Immature natural killer cell (primary cell): Measurements from ENCODE around the gene IFNL1. TPM values are rescaled to one million over a fixed set of nuclear protein-coding genes. Genes with fewer than 3 reads are reported as not detected.
"Not testable (repeated sequence)": the region's sequence is repeated elsewhere in the genome, so short reads cannot be mapped to it uniquely, and the experiment has no call there.

Experiments
- DNase-seq, 3 donors: peaks; one replicate each; pipeline ENCODE4 v3.0.0; 2022; ENCODE audit warnings: mixed read lengths in 1 of 3
- H3K27ac Mint-ChIP-seq, 6 donors: one replicate each; pipeline ENCODE4 v1.8.0; 2020; ENCODE audit warnings: mixed read lengths in 6 of 6, mild to moderate bottlenecking in 5 of 6, inconsistent platforms in 4 of 6, moderate library complexity in 3 of 6
- H3K27me3 Mint-ChIP-seq, 3 donors: one replicate each; pipeline ENCODE4 v1.8.0; 2020 to 2021; ENCODE audit warnings: low read depth in 3 of 3, mild to moderate bottlenecking in 3 of 3, mixed read lengths in 3 of 3, moderate library complexity in 3 of 3, inconsistent platforms in 1 of 3
- H3K36me3 Mint-ChIP-seq, 3 donors: one replicate each; pipeline ENCODE4 v1.8.0; 2020; ENCODE audit warnings: mixed read lengths in 3 of 3, inconsistent platforms in 2 of 3, mild to moderate bottlenecking in 2 of 3
- H3K4me1 Mint-ChIP-seq, 2 donors: one replicate each; pipeline ENCODE4 v1.8.0; 2020; ENCODE audit warnings: inconsistent platforms in 2 of 2, mild to moderate bottlenecking in 2 of 2, mixed read lengths in 2 of 2, moderate library complexity in 1 of 2
- H3K4me3 Mint-ChIP-seq, 5 donors: one replicate each; pipeline ENCODE4 v1.8.0; 2020; ENCODE audit warnings: mild to moderate bottlenecking in 5 of 5, mixed read lengths in 5 of 5, inconsistent platforms in 3 of 5, moderate library complexity in 3 of 5
- H3K9me3 Mint-ChIP-seq, 6 donors: one replicate each; pipeline ENCODE4 v1.8.0; 2020; ENCODE audit warnings: mild to moderate bottlenecking in 6 of 6, mixed read lengths in 6 of 6, inconsistent platforms in 4 of 6, moderate library complexity in 3 of 6
- polyA plus RNA-seq, 3 donors: library from polyadenylated mRNA; unstranded; fragments of 300-500 nt; fragmentation: Illumina TruSeq; gene quantifications; one replicate each; pipeline ENCODE4 v1.2.3, GENCODE V29; 2021

The IFNL1 gene
- polyA plus RNA-seq, 3 donors from 2014 or later = 2.2 to 4.8 (median 2.3) TPM

GRCh38 chr19:39321117-39321831 lies 25.1 kb downstream of the IFNL1 start:
- Mint-ChIP-seq H3K4me1 (peaks cover 41 to 48% of the 10 kb centered on the region in 2 donors), H3K9me3 (no peaks in the 10 kb centered on the region), H3K27me3 (peaks cover 8 to 17% (median 12%) of the 10 kb centered on the region in 3 donors), H3K36me3 (peaks cover under 1 to 5% (median 1%) of the 10 kb centered on the region in 3 donors), H3K4me3 (peak overlapping the region; percentile 73 to 89 (median 83)), H3K27ac (peak overlapping the region; percentile 65 to 96 (median 90))
- no peak for DNase-seq

GRCh38 chr19:39321832-39322176 lies 25.6 kb downstream of the IFNL1 start:
- peaks cover 8 to 17% (median 12%) of the 10 kb centered on the region in 3 donors for H3K27me3 Mint-ChIP-seq
- H3K36me3 Mint-ChIP-seq = peaks cover 0 to 5% (median 0%) of the 10 kb centered on the region in 3 donors
- H3K4me1 Mint-ChIP-seq = peaks cover 42 to 48% of the 10 kb centered on the region in 2 donors
- no peaks in the 10 kb centered on the region for H3K9me3 Mint-ChIP-seq
- no peak for DNase-seq
- peak overlapping the region; percentile 40 to 96 (median 90) for H3K27ac Mint-ChIP-seq
- peak overlapping the region; percentile 73 to 89 (median 83) for H3K4me3 Mint-ChIP-seq

- Mint-ChIP-seq H3K27ac (peak overlapping the region in 4 of 6 donors; percentile 1 to 85 (median 27)), H3K9me3 (no peaks in the 10 kb centered on the region), H3K27me3 (peaks cover 10 to 13% (median 12%) of the 10 kb centered on the region in 3 donors), H3K4me3 (no peak overlapping the region), H3K36me3 (peaks cover 3 to 12% (median 9%) of the 10 kb centered on the region in 3 donors), H3K4me1 (peaks cover 40 to 53% of the 10 kb centered on the region in 2 donors)
- DNase-seq = no peak
Observed at GRCh38 chr19:39324242-39324842, 28.1 kb downstream of the IFNL1 start.

GRCh38 chr19:39325778-39326665 lies 29.8 kb downstream of the IFNL1 start:
- Mint-ChIP-seq H3K9me3 (no peaks in the 10 kb centered on the region), H3K4me1 (peaks cover 34 to 46% of the 10 kb centered on the region in 2 donors), H3K27me3 (peaks cover 6 to 7% (median 7%) of the 10 kb centered on the region in 3 donors), H3K4me3 (no peak overlapping the region), H3K36me3 (peaks cover 3 to 18% (median 9%) of the 10 kb centered on the region in 3 donors), H3K27ac (peak overlapping the region in 2 of 6 donors; percentile 66 to 74)
- DNase-seq = no peak

- peaks cover 0 to 4% (median 1%) of the 10 kb centered on the region in 3 donors for H3K27me3 Mint-ChIP-seq
- peaks cover 30 to 39% of the 10 kb centered on the region in 2 donors for H3K4me1 Mint-ChIP-seq
- H3K9me3 Mint-ChIP-seq = no peaks in the 10 kb centered on the region
- no peak overlapping the region for H3K4me3 Mint-ChIP-seq
- peaks cover 3 to 22% (median 9%) of the 10 kb centered on the region in 3 donors for H3K36me3 Mint-ChIP-seq
- DNase-seq = no peak
- H3K27ac Mint-ChIP-seq = peak overlapping the region in 2 of 6 donors; percentile 36 to 69
Observed at GRCh38 chr19:39327363-39328045, 31.3 kb downstream of the IFNL1 start.

- peak; percentile 70 to 78 (median 72) for DNase-seq
Observed at GRCh38 chr19:39328046-39328705, 32.0 kb downstream of the IFNL1 start.

GRCh38 chr19:39329948-39330347 lies 33.7 kb downstream of the IFNL1 start:
- H3K27me3 Mint-ChIP-seq = peaks cover 0 to 4% (median 0%) of the 10 kb centered on the region in 3 donors
- H3K4me1 Mint-ChIP-seq = peaks cover 46 to 52% of the 10 kb centered on the region in 2 donors
- peak overlapping the region in 2 of 6 donors; percentile 21 to 79 for H3K27ac Mint-ChIP-seq

More at GRCh38 chr19:39328046-39328705, 32.0 kb downstream of the IFNL1 start:
- Mint-ChIP-seq H3K27me3 (peaks cover 0 to 4% (median 1%) of the 10 kb centered on the region in 3 donors), H3K27ac (peak overlapping the region in 5 of 6 donors; percentile 69 to 82 (median 71)), H3K36me3 (peaks cover 3 to 22% (median 9%) of the 10 kb centered on the region in 3 donors), H3K4me1 (peaks cover 31 to 39% of the 10 kb centered on the region in 2 donors), H3K4me3 (peak overlapping the region in 1 of 5 donors; percentile 9), H3K9me3 (no peaks in the 10 kb centered on the region)

GRCh38 chr19:39332293-39332692 lies 36.1 kb downstream of the IFNL1 start:
- DNase-seq = no peak
- Mint-ChIP-seq H3K27ac (peak overlapping the region in 1 of 6 donors; percentile 32), H3K36me3 (peaks cover 3 to 22% (median 9%) of the 10 kb centered on the region in 3 donors)

More at GRCh38 chr19:39329948-39330347, 33.7 kb downstream of the IFNL1 start:
- peaks cover 3 to 24% (median 9%) of the 10 kb centered on the region in 3 donors for H3K36me3 Mint-ChIP-seq
- DNase-seq = no peak
- no peaks in the 10 kb centered on the region for H3K9me3 Mint-ChIP-seq
- no peak overlapping the region for H3K4me3 Mint-ChIP-seq

GRCh38 chr19:39332738-39333137 lies 36.5 kb downstream of the IFNL1 start:
- H3K9me3 Mint-ChIP-seq, H3K27me3 Mint-ChIP-seq, DNase-seq: not testable (repeated sequence)
- Mint-ChIP-seq H3K36me3 (peaks cover 3 to 22% (median 9%) of the 10 kb centered on the region in 3 donors), H3K4me3 (peak overlapping the region in 4 of 5 donors; percentile 27 to 70 (median 54)), H3K4me1 (peaks cover 61 to 67% of the 10 kb centered on the region in 2 donors), H3K27ac (peak overlapping the region in 4 of 6 donors; percentile 28 to 69 (median 48))

More at GRCh38 chr19:39332293-39332692, 36.1 kb downstream of the IFNL1 start:
- Mint-ChIP-seq H3K4me3 (peak overlapping the region in 2 of 5 donors; percentile 47 to 70), H3K4me1 (peaks cover 61 to 70% of the 10 kb centered on the region in 2 donors), H3K27me3 (peaks cover 2 to 4% (median 4%) of the 10 kb centered on the region in 3 donors), H3K9me3 (no peaks in the 10 kb centered on the region)

GRCh38 chr19:39333507-39333906 lies 37.3 kb downstream of the IFNL1 start:
- no peak for DNase-seq
- Mint-ChIP-seq H3K36me3 (peaks cover 0 to 18% (median 6%) of the 10 kb centered on the region in 3 donors), H3K27me3 (peaks cover 0 to 4% (median 4%) of the 10 kb centered on the region in 3 donors), H3K27ac (peak overlapping the region; percentile 32 to 81 (median 71)), H3K4me3 (peak overlapping the region; percentile 27 to 69 (median 65)), H3K9me3 (no peaks in the 10 kb centered on the region), H3K4me1 (peaks cover 54 to 65% of the 10 kb centered on the region in 2 donors)

GRCh38 chr19:39334444-39334976 lies 38.3 kb downstream of the IFNL1 start:
- Mint-ChIP-seq H3K9me3 (no peaks in the 10 kb centered on the region), H3K36me3 (peaks cover 0 to 12% (median 0%) of the 10 kb centered on the region in 3 donors), H3K4me1 (peaks cover 49 to 57% of the 10 kb centered on the region in 2 donors), H3K27me3 (peaks cover 0 to 4% (median 4%) of the 10 kb centered on the region in 3 donors), H3K27ac (peak overlapping the region; percentile 90 to 100 (median 98)), H3K4me3 (peak overlapping the region; percentile 89 to 100 (median 99))
- DNase-seq = no peak

GRCh38 chr19:39335168-39335548 lies 39.0 kb downstream of the IFNL1 start:
- Mint-ChIP-seq H3K9me3 (no peaks in the 10 kb centered on the region), H3K36me3 (peaks cover 0 to 9% (median 0%) of the 10 kb centered on the region in 3 donors), H3K27me3 (peaks cover 0 to 4% (median 4%) of the 10 kb centered on the region in 3 donors), H3K27ac (peak overlapping the region; percentile 90 to 100 (median 98)), H3K4me1 (peaks cover 53 to 61% of the 10 kb centered on the region in 2 donors), H3K4me3 (peak overlapping the region; percentile 89 to 100 (median 99))
- peak; percentile 16 to 32 (median 16) for DNase-seq
